ENCODE data around the gene C5orf47. TPM values are rescaled to one million over a fixed set of nuclear protein-coding genes. Genes with fewer than 3 reads are reported as not detected.

The C5orf47 gene
- polyA plus RNA-seq, 1 of the 3 experiments (the other 2 are of a cell fraction) = not detected

GRCh38 chr5:174022384-174023095 is 33.6 kb downstream of the C5orf47 start:
- WGBS (ENCODE audit: low lambda C conversion rate) = 56% methylated on average over 4 of the region's 4 CpGs
- ChIA-PET POLR2A (no interaction called here), CTCF (interaction anchor here (1.9 kb wide), 1 partner anchor 289 kb away, joined by 6 read pairs; no protein-coding TSS in a partner anchor)
- no peak for TF ChIP-seq SMC3 (IDR thresholded peaks at IDR 0.05; ENCODE audit: low read depth, low read length)
- TF ChIP-seq, protein P1, sequence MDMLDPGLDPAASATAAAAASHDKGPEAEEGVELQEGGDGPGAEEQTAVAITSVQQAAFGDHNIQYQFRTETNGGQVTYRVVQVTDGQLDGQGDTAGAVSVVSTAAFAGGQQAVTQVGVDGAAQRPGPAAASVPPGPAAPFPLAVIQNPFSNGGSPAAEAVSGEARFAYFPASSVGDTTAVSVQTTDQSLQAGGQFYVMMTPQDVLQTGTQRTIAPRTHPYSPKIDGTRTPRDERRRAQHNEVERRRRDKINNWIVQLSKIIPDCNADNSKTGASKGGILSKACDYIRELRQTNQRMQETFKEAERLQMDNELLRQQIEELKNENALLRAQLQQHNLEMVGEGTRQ (IDR thresholded peaks at IDR 0.05; ENCODE audit: borderline replicate concordance, low read depth, low read length) = no peak
- no peak overlapping the region for H2AFZ ChIP-seq (ENCODE audit: low read depth)
- DNase-seq = no peak
- no peaks in the 10 kb centered on the region for H3K4me1 ChIP-seq (ENCODE audit: control insufficient read depth in 1 of 2, insufficient read depth in 2 of 2, low read depth in 1 of 2, low read length in 1 of 2)
- no peak overlapping the region for H3K4me2 ChIP-seq
- no peaks in the 10 kb centered on the region for H4K20me1 ChIP-seq (ENCODE audit: insufficient read depth)
- H3K36me3 ChIP-seq (replicated peaks in 1 of 2; ENCODE audit: control insufficient read depth in 1 of 2, insufficient read depth in 2 of 2, low read length in 1 of 2) = no peaks in the 10 kb centered on the region
- H3F3A ChIP-seq (replicated peaks; ENCODE audit: insufficient read depth) = no peaks in the 10 kb centered on the region
- H3K9ac ChIP-seq = no peak overlapping the region
- no peak overlapping the region for H3K27ac ChIP-seq (ENCODE audit: low read depth in 2 of 2, low read length in 1 of 2)
- no peaks in the 10 kb centered on the region for H3K9me2 ChIP-seq
- H3K4me3 ChIP-seq (ENCODE audit: low read depth in 2 of 2, low read length in 1 of 2) = no peak overlapping the region
- H3K27me3 ChIP-seq (ENCODE audit: insufficient read depth) = no peaks in the 10 kb centered on the region
- H3K79me2 ChIP-seq (ENCODE audit: insufficient read depth) = no peaks in the 10 kb centered on the region
- no peaks in the 10 kb centered on the region for H3K9me3 ChIP-seq

- no peak for DNase-seq
- Histone ChIP-seq H3K79me2 (ENCODE audit: insufficient read depth) (no peaks in the 10 kb centered on the region), H3K9me3 (no peaks in the 10 kb centered on the region), H3K4me2 (no peak overlapping the region), H3F3A (replicated peaks; ENCODE audit: insufficient read depth) (no peaks in the 10 kb centered on the region), H3K36me3 (replicated peaks in 1 of 2; ENCODE audit: control insufficient read depth in 1 of 2, insufficient read depth in 2 of 2, low read length in 1 of 2) (no peaks in the 10 kb centered on the region), H3K4me3 (ENCODE audit: low read depth in 2 of 2, low read length in 1 of 2) (no peak overlapping the region), H3K4me1 (ENCODE audit: control insufficient read depth in 1 of 2, insufficient read depth in 2 of 2, low read depth in 1 of 2, low read length in 1 of 2) (no peaks in the 10 kb centered on the region), H4K20me1 (ENCODE audit: insufficient read depth) (no peaks in the 10 kb centered on the region), H2AFZ (ENCODE audit: low read depth) (no peak overlapping the region), H3K27me3 (ENCODE audit: insufficient read depth) (no peaks in the 10 kb centered on the region), H3K27ac (ENCODE audit: low read depth in 2 of 2, low read length in 1 of 2) (no peak overlapping the region), H3K9me2 (no peaks in the 10 kb centered on the region), H3K9ac (no peak overlapping the region)
- ChIA-PET CTCF (interaction anchor here (1.1 to 2.1 kb wide), 3 partner anchors 9 to 287 kb away, joined by 3 to 9 read pairs (median 6); no protein-coding TSS in a partner anchor), POLR2A (no interaction called here)
- no peak for TF ChIP-seq TAF1 (IDR thresholded peaks at IDR 0.05; ENCODE audit: borderline replicate concordance, low read depth, low read length)
- TF ChIP-seq CHD2 (IDR thresholded peaks at IDR 0.05; ENCODE audit: low read length, partially characterized antibody) = no peak
- no peak for TF ChIP-seq GATA2 (CRISPR knock-in tag; IDR thresholded peaks at IDR 0.05)
- TF ChIP-seq, protein P2, sequence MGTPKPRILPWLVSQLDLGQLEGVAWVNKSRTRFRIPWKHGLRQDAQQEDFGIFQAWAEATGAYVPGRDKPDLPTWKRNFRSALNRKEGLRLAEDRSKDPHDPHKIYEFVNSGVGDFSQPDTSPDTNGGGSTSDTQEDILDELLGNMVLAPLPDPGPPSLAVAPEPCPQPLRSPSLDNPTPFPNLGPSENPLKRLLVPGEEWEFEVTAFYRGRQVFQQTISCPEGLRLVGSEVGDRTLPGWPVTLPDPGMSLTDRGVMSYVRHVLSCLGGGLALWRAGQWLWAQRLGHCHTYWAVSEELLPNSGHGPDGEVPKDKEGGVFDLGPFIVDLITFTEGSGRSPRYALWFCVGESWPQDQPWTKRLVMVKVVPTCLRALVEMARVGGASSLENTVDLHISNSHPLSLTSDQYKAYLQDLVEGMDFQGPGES (IDR thresholded peaks at IDR 0.05; ENCODE audit: low read depth, low read length) = no peak
- TF ChIP-seq USF1 (IDR thresholded peaks at IDR 0.05; ENCODE audit: borderline replicate concordance, low read depth) = no peak
- no peak for TF ChIP-seq TCF12 (IDR thresholded peaks at IDR 0.05)
- no peak for TF ChIP-seq SIN3A (IDR thresholded peaks at IDR 0.05; ENCODE audit: borderline replicate concordance, low read depth, low read length)
- no peak for TF ChIP-seq JUND (IDR thresholded peaks at IDR 0.05)
- TF ChIP-seq NFIC (IDR thresholded peaks at IDR 0.05; ENCODE audit: borderline replicate concordance) = no peak
- TF ChIP-seq, protein P3, sequence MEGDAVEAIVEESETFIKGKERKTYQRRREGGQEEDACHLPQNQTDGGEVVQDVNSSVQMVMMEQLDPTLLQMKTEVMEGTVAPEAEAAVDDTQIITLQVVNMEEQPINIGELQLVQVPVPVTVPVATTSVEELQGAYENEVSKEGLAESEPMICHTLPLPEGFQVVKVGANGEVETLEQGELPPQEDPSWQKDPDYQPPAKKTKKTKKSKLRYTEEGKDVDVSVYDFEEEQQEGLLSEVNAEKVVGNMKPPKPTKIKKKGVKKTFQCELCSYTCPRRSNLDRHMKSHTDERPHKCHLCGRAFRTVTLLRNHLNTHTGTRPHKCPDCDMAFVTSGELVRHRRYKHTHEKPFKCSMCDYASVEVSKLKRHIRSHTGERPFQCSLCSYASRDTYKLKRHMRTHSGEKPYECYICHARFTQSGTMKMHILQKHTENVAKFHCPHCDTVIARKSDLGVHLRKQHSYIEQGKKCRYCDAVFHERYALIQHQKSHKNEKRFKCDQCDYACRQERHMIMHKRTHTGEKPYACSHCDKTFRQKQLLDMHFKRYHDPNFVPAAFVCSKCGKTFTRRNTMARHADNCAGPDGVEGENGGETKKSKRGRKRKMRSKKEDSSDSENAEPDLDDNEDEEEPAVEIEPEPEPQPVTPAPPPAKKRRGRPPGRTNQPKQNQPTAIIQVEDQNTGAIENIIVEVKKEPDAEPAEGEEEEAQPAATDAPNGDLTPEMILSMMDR (IDR thresholded peaks at IDR 0.05) = no peak
- no peak for TF ChIP-seq YY1 (IDR thresholded peaks at IDR 0.05; ENCODE audit: low read depth)
- WGBS (ENCODE audit: low lambda C conversion rate) = 62% methylated on average over 2 of the region's 2 CpGs
Measured at GRCh38 chr5:174030286-174030685, 41.3 kb downstream of the C5orf47 start.
